Activated T-helper 1 cell treated with Interleukin-2 at 50 U/mL for 16 hours (primary cell): ENCODE data around the gene FHIP1B.

Experiments used
- DNase-seq: peaks from one replicate; pipeline ENCODE4 v3.0.0-alpha.2; 2020; ENCODE audit warnings: low read depth

FHIP1B gene

GRCh38 chr11:6199174-6199810 lies 35.1 kb downstream of the FHIP1B start, which contains the start of gene OR52W1:
Gene OR52W1, plus strand, starts transcription at chr11:6199224. Its CDS starts 0 bp downstream, at chr11:6199224.
- DNase-seq, result no peak

GRCh38 chr11:6197466-6198200 lies 36.8 kb downstream of the FHIP1B start:
- no peak for DNase-seq

GRCh38 chr11:6196396-6196795 lies 38.0 kb downstream of the FHIP1B start:
- no peak for DNase-seq

- no peak for DNase-seq
Measured at GRCh38 chr11:6194065-6194581, 40.3 kb downstream of the FHIP1B start.

- DNase-seq, result no peak
Measured at GRCh38 chr11:6191742-6192141, 42.7 kb downstream of the FHIP1B start.

GRCh38 chr11:6175440-6175839 lies 59.0 kb downstream of the FHIP1B start:
- no peak for DNase-seq

GRCh38 chr11:6170226-6170625 lies 64.2 kb downstream of the FHIP1B start, which contains the start of gene OR52B2:
Gene OR52B2, minus strand, starts transcription at chr11:6170326. Its CDS starts 0 bp downstream, at chr11:6170326.
- no peak for DNase-seq
